Measurements from ENCODE around the gene IMMP2L.

DNA sequence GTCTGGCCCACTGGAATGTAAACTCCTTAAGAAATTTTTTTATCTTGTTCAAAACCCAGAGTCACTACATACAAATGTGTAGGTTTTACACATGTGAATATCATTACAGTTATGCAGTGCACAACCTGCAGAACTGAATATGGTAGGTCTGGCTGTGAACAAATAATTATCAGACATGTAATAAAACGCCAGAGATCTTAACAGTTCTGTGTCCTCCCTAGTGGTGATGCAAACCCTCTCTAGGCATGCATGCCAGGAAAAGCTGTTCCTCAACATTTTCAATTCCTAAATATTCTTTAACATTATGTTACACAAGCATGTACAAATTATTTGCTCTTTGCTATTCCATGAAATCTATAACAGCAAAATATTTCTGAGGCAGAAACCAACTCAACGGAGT, 124.6 kb downstream of the IMMP2L start:
- TF ChIP-seq POLR2A (IDR thresholded peaks at IDR 0.05): no peak
- TF ChIP-seq CTCF (IDR thresholded peaks at IDR 0.05): no peak

Measured in right lobe of liver (tissue), 4 donors.